ENCODE results near the gene GIT2.
"Not testable (repeated sequence)": the region's sequence is repeated elsewhere in the genome, so short reads cannot be mapped to it uniquely, and the experiment has no call there.

GIT2 gene

DNA sequence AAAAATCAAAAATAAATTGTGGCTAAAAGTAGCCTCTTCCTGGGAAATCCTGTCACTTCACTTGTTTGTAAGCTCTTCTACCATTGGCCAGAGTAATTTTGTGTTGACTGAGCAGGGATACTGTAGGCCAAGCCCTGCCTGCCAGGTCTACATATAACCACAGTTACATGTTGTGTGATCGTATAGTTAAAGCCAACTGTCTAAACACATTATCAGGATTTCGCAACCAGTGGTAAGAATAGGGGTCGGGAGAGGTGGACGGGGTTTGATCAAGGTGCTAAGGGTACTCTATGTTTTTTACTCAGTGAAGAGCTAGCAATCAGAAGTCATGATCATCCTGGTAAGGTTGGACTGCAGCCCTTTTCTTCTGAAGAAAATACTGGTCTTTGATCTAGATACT lies 16.5 kb upstream of the GIT2 start:
- in situ Hi-C loops (cut with MboI; ENCODE audit: low sequenced_read_pairs), result no loop called here
- Histone ChIP-seq H3K9me3 (no peaks in the 10 kb centered on the region), H3K4me1 (no peaks in the 10 kb centered on the region), H3K36me3 (replicated peaks) (peaks cover 26% of the 10 kb centered on the region), H3K27me3 (ENCODE audit: low read depth) (no peaks in the 10 kb centered on the region), H3K4me3 (no peak overlapping the region)
- DNase-seq (ENCODE audit: low spot score in 2 of 2), result no peak

DNA sequence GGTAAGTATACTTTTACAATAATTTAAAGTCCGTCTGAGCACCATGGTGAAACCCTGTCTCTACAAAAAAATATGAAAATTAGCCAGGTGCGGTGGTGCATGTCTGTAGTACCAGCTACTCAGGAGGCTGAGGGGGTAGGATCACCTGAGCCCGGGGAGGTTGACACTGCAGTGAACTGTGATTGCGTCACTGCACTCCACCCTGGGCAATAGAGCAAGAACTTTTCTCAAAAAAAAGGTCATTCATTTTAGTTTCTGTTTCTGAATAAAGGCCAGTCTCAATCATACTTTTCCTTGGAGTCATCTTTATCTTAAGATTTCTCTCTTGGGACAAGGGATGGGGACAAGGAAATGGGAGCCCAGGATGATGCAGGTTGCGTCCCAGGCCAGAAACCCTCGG lies 16.0 kb upstream of the GIT2 start:
- DNase-seq (ENCODE audit: low spot score in 2 of 2), result no peak
- in situ Hi-C loops (cut with MboI; ENCODE audit: low sequenced_read_pairs), result no loop called here
- no peaks in the 10 kb centered on the region for H3K27me3 ChIP-seq (ENCODE audit: low read depth)
- H3K9me3 ChIP-seq, result no peaks in the 10 kb centered on the region
- no peak overlapping the region for H3K4me3 ChIP-seq
- no peaks in the 10 kb centered on the region for H3K4me1 ChIP-seq
- peaks cover 21% of the 10 kb centered on the region for H3K36me3 ChIP-seq (replicated peaks)

DNA sequence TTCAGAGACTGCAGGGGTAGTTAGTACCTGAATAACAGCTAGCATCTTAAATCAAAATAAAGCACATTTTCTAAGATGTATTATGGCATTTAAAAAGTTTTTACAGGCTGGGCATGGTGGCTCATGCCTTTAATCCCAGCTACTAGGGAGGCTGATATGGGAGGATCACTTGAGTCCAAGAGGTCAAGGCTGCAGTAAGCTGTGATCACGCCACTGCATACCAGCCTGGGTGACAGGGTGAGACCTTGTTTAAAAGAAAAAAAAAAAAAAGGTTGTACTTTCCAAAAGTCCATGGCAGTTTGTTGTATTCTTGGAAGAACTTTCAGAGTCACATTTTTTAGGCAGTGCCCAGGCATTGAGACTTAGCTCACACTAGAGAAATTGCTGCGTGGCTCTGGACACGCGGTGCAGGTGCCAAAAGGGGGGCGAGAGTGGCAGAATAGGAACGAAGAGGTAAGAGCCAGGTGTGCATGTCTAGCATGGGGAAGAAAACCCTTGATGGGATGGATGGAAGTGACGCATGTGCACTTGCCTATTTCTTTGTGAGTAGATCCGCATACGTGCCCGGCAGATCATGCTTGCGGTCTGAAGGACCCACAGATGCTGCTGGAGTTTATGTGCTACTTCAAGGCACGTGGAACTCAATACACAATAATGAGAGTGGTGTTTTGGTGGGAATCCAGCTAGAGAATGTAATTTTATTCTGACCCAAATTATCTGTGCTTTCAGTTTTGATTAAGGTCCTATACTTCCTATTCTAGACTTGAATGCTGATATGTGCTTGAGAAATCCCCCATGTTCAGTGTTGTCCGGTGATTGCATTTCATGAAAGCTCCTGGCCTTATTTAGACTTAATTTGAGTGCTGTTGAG lies 14.9 kb upstream of the GIT2 start:
- Histone ChIP-seq H3K27me3 (ENCODE audit: low read depth) (no peaks in the 10 kb centered on the region), H3K9me3 (no peaks in the 10 kb centered on the region), H3K4me1 (no peaks in the 10 kb centered on the region), H3K36me3 (replicated peaks) (peaks cover 15% of the 10 kb centered on the region), H3K4me3 (no peak overlapping the region)
- in situ Hi-C loops (cut with MboI; ENCODE audit: low sequenced_read_pairs), result no loop called here
- DNase-seq (ENCODE audit: low spot score in 2 of 2), result no peak

GRCh38 chr12:110008681-110009398 lies 12.7 kb upstream of the GIT2 start:
- H3K27me3 ChIP-seq (ENCODE audit: low read depth); H3K4me1 ChIP-seq; H3K36me3 ChIP-seq (replicated peaks); H3K9me3 ChIP-seq; in situ Hi-C loops (cut with MboI; ENCODE audit: low sequenced_read_pairs); H3K4me3 ChIP-seq; DNase-seq (ENCODE audit: low spot score in 2 of 2): not testable (repeated sequence)

DNA sequence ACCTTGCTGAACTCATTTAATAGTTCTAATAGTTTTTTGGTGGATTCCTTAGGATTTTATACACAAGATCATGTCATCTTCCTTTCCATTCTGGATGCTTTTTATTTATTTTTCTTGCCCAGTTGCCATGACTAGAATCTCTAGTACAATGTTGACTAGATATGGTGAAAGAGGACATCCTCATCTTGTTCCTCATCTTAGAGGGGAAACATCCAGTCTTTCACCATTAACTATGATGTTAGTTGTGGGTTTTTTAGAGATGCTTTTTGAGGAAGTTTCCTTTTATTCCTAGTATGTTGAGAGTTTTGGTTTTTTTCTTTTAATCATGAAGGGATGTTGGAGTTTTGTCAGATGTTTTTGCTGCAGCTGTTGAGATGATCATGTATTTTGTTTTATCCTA lies 11.7 kb upstream of the GIT2 start:
- DNase-seq (ENCODE audit: low spot score in 2 of 2), result no peak
- no peaks in the 10 kb centered on the region for H3K4me1 ChIP-seq
- no peaks in the 10 kb centered on the region for H3K27me3 ChIP-seq (ENCODE audit: low read depth)
- H3K36me3 ChIP-seq (replicated peaks), result peaks cover 8% of the 10 kb centered on the region; the same call in 1 of the 2 replicates
- in situ Hi-C loops (cut with MboI; ENCODE audit: low sequenced_read_pairs), result no loop called here
- no peaks in the 10 kb centered on the region for H3K9me3 ChIP-seq
- no peak overlapping the region for H3K4me3 ChIP-seq

- no peaks in the 10 kb centered on the region for H3K9me3 ChIP-seq
- peaks cover 9% of the 10 kb centered on the region; the same call in 1 of the 2 replicates for H3K36me3 ChIP-seq (replicated peaks)
- no peak overlapping the region for H3K4me3 ChIP-seq
- H3K4me1 ChIP-seq, result no peaks in the 10 kb centered on the region; the same call in 1 of the 2 replicates
- in situ Hi-C loops (cut with MboI; ENCODE audit: low sequenced_read_pairs), result no loop called here
- no peak for DNase-seq (ENCODE audit: low spot score in 2 of 2)
- H3K27me3 ChIP-seq (ENCODE audit: low read depth), result no peaks in the 10 kb centered on the region
Measured at GRCh38 chr12:110006115-110006514, 9.9 kb upstream of the GIT2 start.

- no peaks in the 10 kb centered on the region for H3K9me3 ChIP-seq
- peaks cover 9% of the 10 kb centered on the region; the same call in 1 of the 2 replicates for H3K36me3 ChIP-seq (replicated peaks)
- no peaks in the 10 kb centered on the region for H3K27me3 ChIP-seq (ENCODE audit: low read depth)
- in situ Hi-C loops (cut with MboI; ENCODE audit: low sequenced_read_pairs), result no loop called here
- H3K4me3 ChIP-seq, result no peak overlapping the region
- no peak for DNase-seq (ENCODE audit: low spot score in 2 of 2)
- H3K4me1 ChIP-seq, result no peaks in the 10 kb centered on the region; the same call in 1 of the 2 replicates
Measured at GRCh38 chr12:110005319-110005973, 9.3 kb upstream of the GIT2 start.

- in situ Hi-C loops (cut with MboI; ENCODE audit: low sequenced_read_pairs), result no loop called here
- H3K4me1 ChIP-seq, result peaks cover 3% of the 10 kb centered on the region; the same call in 1 of the 2 replicates
- H3K27me3 ChIP-seq (ENCODE audit: low read depth), result no peaks in the 10 kb centered on the region
- DNase-seq (ENCODE audit: low spot score in 2 of 2), result no peak
- peaks cover 9% of the 10 kb centered on the region; the same call in 1 of the 2 replicates for H3K36me3 ChIP-seq (replicated peaks)
- H3K9me3 ChIP-seq, result no peaks in the 10 kb centered on the region
- no peak overlapping the region for H3K4me3 ChIP-seq
Measured at GRCh38 chr12:110004598-110004997, 8.4 kb upstream of the GIT2 start.

DNA sequence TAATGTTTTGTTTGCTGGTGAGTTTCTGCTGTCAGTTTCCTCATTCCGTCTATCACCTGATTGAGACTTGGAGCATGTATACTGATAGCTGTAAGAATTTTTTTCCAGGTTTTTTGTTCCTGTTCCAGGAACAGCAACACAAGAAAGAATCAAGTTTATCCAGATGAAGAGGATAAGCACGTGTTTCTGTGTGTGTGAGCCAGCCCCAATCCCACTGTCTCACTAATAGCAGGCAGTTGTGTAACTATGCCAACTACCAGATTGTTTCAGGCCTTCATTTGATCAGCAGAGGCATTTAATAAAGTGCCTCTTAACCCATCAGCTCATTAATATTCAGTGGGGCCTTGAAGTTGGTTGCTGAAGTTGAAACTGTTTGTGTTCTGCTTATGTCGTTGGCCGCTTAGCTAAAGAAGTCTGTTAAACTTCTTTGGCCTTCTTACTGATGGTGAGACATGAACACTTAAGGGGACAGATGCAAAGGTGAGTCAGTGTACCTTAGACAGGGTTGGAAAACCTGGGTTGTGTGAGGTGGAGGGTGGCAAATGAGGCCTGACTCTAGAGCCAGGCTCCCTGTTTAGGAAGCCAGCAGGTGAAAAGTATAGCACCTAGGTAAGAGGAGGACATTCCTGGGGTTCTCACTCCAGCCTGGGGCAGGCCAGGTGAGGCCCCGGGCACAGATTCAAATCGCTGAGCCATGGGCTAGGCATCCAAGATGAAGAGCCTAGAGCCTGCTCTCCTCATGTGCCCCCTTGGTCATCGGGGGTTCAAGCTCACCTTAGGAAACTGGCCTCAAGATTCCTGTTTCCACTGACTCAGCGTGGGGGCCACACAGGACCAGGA lies 6.7 kb upstream of the GIT2 start:
- in situ Hi-C loops (cut with MboI; ENCODE audit: low sequenced_read_pairs), result no loop called here
- no peaks in the 10 kb centered on the region for H3K27me3 ChIP-seq (ENCODE audit: low read depth)
- peaks cover 9% of the 10 kb centered on the region for H3K4me1 ChIP-seq
- no peaks in the 10 kb centered on the region for H3K9me3 ChIP-seq
- H3K36me3 ChIP-seq (replicated peaks), result peaks cover 9% of the 10 kb centered on the region; the same call in 1 of the 2 replicates
- H3K4me3 ChIP-seq, result no peak overlapping the region
- no peak for DNase-seq (ENCODE audit: low spot score in 2 of 2)

DNA sequence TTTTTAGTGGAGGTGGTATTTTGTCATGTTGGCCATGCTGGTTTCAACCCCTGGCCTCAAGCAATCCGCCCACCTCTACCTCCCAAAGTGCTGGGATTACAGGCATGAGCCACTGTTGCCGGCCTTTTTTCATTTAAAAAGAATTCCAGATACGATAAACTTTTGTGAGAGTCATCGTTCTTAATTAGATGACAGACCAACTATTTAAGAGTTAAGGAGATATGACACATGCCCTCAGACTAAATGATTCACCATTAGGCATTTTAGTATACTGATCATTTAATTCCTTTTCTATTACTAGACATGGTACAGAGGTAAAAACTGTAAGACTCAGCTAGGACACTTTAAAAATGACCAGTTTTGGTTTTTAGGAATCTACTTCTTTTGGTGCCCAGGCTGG lies 5.4 kb upstream of the GIT2 start:
- Histone ChIP-seq H3K9me3 (no peaks in the 10 kb centered on the region), H3K4me3 (no peak overlapping the region), H3K27me3 (ENCODE audit: low read depth) (no peaks in the 10 kb centered on the region), H3K4me1 (peaks cover 11% of the 10 kb centered on the region), H3K36me3 (replicated peaks) (peaks cover 9% of the 10 kb centered on the region; the same call in 1 of the 2 replicates)
- in situ Hi-C loops (cut with MboI; ENCODE audit: low sequenced_read_pairs), result no loop called here
- no peak for DNase-seq (ENCODE audit: low spot score in 2 of 2)

GRCh38 chr12:109999983-110000505 lies 3.9 kb upstream of the GIT2 start:
- peak; percentile 16 to 36 for DNase-seq (ENCODE audit: low spot score in 2 of 2)
- Histone ChIP-seq H3K9me3 (no peaks in the 10 kb centered on the region), H3K4me3 (peak overlapping the region; percentile 63), H3K36me3 (replicated peaks) (peaks cover 9% of the 10 kb centered on the region), H3K4me1 (peaks cover 16% of the 10 kb centered on the region), H3K27me3 (ENCODE audit: low read depth) (no peaks in the 10 kb centered on the region)
- in situ Hi-C loops (cut with MboI; ENCODE audit: low sequenced_read_pairs), result no loop called here

- DNase-seq (ENCODE audit: low spot score in 2 of 2), result no peak
- no peaks in the 10 kb centered on the region for H3K9me3 ChIP-seq
- in situ Hi-C loops (cut with MboI; ENCODE audit: low sequenced_read_pairs), result no loop called here
- H3K4me3 ChIP-seq, result peak overlapping the region; percentile 63
- peaks cover 21% of the 10 kb centered on the region for H3K4me1 ChIP-seq
- H3K36me3 ChIP-seq (replicated peaks), result peaks cover 9% of the 10 kb centered on the region
- no peaks in the 10 kb centered on the region for H3K27me3 ChIP-seq (ENCODE audit: low read depth)
Measured at GRCh38 chr12:109999649-109999971, 3.4 kb upstream of the GIT2 start.

Data from HAP-1 (cell line).